GM03348 (cell line): ENCODE measurements around the gene TAF1D.
A peak's percentile ranks its signal among the peaks of the same experiment; 100 is the strongest.
"Not testable (repeated sequence)": the region's sequence is repeated elsewhere in the genome, so short reads cannot be mapped to it uniquely, and the experiment has no call there.

ENCODE experiments used
- DNase-seq: peaks from one replicate; pipeline ENCODE4 v3.0.0; 2012; ENCODE audit warnings: low spot score

TAF1D gene

GRCh38 chr11:93747122-93747521 lies 5.8 kb upstream of the TAF1D start:
- no peak for DNase-seq

GRCh38 chr11:93746101-93746500 lies 4.8 kb upstream of the TAF1D start:
- no peak for DNase-seq

GRCh38 chr11:93745005-93745755 lies 3.9 kb upstream of the TAF1D start:
- DNase-seq: not testable (repeated sequence)

GRCh38 chr11:93744669-93745004 lies 3.3 kb upstream of the TAF1D start:
- no peak for DNase-seq

DNA sequence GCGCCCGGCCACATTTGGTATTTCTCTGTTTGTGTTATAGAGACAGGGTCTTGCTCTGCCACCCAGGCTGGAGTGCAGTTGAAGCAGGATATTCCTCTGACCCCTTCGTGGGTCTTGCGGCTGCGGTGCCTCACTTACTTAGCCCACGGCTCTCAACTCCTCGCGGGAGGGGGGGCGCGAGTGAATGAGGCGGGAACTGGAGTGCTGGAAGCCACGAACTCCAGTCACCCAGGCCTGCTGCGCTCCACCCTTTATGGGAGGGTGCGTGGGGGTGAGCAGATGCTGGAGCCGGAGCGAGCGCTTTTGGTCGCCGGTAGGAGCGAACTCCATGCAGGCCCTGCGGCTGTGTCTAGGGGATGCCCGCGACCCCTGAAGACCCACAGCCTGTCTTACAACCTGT lies 2.0 kb upstream of the TAF1D start:
- DNase-seq: no peak

- peak; percentile 70 for DNase-seq
Measured at GRCh38 chr11:93741882-93742226, 559 bp upstream of the TAF1D start.

DNA sequence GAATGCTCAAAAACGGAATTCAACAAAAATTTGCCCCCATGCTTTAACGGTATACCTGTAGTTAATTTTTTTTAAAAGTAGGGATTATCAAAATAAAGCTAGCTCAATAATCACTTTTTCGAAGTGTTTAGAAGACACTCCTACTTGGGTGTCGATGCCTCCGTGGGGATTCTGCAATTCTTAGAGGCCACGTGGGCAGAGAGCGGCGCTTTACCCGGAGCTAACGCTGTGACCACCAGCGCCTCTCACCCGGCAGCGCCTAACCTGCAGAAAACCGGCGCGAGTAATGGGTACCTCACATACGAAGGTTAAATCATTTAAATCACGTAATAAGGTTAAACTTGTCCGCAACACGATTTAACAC lies 583 bp downstream of the TAF1D start:
- peak; percentile 78 for DNase-seq

- peak; percentile 54 for DNase-seq
Measured at GRCh38 chr11:93740031-93740729, 1.1 kb downstream of the TAF1D start.

GRCh38 chr11:93738647-93739081 lies 2.6 kb downstream of the TAF1D start:
- DNase-seq: no peak

DNA sequence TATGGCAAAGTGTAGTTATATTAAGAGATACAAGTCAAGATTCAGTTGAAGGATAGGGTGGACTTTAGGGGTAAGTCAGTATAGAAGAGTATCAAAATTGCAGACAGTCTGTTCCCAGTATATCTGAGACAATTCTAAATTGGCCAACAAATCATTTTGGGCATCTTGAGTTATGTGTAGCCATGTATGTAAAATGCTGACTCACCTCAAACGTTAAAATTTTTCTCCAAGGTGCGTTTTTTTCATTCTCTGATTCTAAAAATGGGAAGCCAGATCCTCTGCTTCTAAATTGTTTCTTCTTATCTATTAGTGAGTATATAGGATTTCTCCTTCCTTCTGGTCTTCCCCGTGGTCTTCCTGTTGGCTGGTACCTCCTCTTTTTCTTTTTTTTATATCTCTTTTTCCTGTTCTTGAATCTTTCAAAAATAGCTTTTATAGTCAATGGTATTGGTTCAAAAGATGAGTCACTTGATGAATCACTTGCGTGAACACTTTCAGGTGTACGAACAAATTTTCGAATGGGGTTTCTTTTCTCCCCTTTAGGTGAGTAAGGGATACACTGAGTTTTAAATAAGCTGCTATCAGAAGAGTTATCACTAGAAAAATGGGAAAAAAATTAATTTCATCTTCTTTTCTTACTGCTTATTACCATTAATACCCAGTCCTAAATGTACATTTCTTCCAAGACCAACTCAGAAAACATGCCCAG lies 3.2 kb downstream of the TAF1D start:
- no peak for DNase-seq

DNA sequence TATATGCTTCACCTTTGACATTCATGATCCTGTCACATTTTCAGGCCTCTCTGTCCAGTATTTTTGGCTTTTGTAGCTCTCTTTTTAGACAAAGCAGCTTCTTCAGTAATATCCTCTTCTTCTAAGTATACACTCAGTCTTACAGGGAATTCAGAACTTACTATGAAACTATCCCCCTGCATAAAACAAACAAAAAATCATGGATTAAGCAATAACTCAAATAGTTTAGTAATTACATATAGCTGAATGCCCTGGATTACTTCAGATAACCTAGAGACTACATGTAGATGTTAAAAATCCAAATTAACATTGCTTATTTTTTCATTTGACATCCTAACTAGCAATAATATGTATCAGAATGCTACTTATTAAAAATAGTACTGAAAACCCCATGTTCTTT lies 5.2 kb downstream of the TAF1D start:
- peak; percentile 11 for DNase-seq

GRCh38 chr11:93735627-93736026 lies 5.7 kb downstream of the TAF1D start:
- DNase-seq: no peak

DNA sequence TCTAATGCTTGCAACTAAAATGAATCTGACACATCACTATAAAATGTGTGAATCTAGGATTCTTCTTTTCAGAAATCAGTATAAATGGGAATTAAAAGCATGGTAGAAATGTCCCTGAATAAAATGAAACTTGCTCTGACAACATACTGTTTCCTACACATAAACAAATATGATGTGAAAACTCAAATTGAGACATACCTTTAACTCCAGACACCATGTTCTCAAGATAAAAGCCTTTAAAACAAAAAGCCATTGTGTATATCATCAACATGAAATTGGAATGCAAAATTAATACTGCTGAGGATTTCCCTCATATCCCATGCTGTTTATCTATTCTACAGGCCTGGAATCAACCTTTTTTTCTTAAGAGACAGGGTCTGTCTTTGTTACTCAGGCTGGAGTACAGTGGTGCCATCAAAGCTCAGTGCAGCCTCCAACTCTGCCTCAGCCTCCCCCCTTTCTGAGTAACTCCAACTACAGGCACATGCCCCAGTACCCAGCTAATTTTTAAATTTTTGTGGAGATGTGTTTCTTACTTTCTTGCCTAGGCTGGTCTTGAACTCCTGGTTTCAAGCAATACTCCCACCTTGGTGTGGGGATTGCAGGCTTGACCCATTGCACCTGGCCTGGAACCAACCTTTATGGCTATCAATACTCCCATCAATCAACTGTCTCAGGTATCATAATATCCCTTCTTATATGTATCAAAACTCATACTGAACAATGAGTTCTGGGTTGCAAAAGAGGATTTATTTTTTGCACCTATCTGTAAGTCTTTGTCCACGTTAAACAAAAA lies 6.7 kb downstream of the TAF1D start:
- no peak for DNase-seq

GRCh38 chr11:93733474-93733873 lies 7.8 kb downstream of the TAF1D start:
- DNase-seq: no peak

DNA sequence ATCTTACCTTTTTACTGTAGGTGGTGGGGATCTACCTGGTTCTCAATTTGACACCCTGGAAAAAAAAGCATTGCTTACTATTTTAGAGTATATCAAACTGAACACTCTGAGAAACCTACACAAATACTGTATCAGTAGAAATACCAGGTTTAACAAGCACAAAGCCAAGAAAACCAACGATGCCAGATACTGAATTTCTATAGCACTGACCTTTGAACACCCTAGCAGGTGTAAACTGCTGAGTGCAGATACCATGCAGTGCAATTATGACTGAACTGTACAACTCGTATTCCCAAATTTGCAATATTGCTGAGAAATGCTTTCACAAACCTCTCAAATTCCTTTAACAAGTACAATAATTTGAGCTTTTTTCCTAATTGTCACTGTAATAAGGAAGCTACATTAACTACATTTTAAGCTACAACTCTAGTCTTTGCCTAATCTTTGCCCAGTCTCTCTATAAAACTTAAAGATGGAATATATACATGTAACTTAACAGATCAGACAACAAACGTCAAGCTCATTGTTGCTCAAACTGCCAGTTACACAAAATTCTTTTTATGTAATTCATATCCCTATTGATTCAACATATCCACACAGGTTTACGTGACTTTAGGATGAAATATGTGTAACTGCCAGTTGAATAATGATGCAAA lies 8.9 kb downstream of the TAF1D start:
- DNase-seq: no peak

- DNase-seq: no peak
Measured at GRCh38 chr11:93730108-93731107, 10.9 kb downstream of the TAF1D start.

GRCh38 chr11:93729129-93729616 lies 12.1 kb downstream of the TAF1D start:
- no peak for DNase-seq

DNA sequence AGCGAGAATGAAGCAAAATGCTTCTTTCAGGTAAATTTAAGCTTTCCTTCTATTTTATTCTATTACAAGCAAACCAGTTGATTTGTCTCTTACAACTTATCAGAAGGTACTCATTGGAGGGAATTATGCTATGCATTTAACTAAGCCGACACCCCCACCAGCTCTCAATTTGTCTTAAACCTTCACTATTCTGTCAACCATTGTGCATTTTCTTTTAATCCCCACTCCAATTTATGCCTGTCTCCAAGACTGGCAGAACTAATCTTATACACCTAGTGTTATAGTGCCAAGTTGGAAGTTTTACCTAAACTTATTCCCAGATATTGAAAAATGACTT lies 12.5 kb downstream of the TAF1D start:
- no peak for DNase-seq

- DNase-seq: no peak
Measured at GRCh38 chr11:93727985-93728791, 13.1 kb downstream of the TAF1D start.

- DNase-seq: no peak
Measured at GRCh38 chr11:93724089-93724488, 17.2 kb downstream of the TAF1D start.
